NCI-H1436 (cell line): ENCODE results near the gene TMEM59L.

Experiments used
- DNase-seq: peaks from one replicate; lab custom pipeline; 2025; lab: John Stamatoyannopoulos, UW

Gene TMEM59L

GRCh38 chr19:18659281-18660050 lies 46.8 kb downstream of the TMEM59L start:
- no peak for DNase-seq

DNA sequence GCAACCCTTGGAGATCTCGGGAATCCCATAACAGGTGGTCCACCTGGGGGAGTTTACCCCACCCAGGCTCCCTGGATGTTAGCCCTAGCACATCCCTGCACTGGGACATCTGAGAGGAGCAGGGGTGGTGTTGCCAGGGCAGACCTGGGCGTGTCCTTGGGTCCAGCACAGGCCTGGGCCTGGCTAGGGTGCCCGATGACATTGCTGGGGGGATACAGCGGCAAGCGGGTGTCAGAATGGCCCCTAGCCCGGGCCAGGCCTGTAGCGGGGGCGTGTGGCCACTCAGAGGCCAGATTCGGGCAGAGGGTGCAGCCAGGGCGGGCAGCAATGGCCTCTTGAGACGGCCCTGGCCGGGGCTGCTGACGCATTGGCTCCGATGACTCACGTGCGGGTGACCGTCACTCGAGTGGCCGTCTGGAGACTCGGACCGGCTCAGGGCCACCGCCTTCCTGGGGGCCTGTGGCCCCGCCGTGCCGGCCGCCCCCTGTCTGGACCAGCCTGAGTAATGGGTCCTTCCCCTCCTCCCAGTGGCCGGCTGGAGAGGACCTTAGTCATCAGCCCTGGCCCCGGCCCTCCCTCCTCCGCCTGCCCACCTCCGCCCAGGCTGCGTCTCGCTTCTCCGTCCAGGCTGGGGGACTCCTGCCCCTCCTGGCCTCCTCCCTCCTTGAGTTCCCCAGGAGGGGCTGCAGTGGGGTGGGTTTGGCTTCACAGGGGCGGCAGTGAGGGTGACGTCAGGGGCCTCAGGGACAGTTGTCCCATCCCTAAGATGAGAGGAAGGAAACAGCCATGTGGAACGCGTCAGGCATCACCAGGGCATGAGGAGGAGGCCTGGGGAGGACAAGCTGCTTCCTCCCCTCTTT lies 47.6 kb downstream of the TMEM59L start:
- DNase-seq = no peak

- DNase-seq = no peak
Observed at GRCh38 chr19:18660939-18661670, 48.4 kb downstream of the TMEM59L start.

DNA sequence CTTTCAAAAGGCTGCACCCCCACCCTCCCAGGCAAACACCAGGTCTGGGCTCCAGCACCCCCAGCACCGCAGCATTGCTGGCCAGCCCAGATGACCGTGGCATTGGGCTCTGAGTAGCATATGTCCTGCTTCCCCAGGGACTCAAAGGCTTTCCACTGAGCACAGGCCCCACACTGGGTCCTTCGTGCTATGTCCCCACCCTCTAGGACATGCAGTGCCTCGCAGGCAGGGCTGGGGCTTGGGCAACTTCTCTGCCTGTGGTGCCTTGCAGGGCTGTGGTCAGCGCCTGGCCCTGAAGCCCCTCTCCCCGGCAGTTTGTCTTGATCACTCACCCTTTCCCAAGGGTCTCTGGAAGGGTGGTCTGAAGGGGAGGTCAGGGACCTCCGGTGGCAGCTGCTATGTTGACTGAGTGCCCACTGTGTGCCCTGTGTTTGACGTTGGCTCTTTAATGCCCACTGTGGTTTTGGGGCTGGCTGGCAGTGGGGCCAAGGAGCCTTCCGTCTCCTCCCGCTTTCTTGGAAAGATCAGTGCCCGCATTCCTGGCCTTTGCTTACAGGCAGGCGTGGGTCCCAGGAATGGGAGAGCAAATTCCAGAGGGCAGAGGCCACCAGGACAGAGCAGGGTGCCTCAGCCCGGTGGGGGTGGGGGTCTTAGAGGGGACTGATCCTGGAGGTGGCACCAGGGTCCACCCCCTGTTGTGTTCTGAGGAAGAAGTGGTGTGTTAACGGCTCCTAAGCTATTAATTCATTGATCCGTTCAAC lies 50.5 kb downstream of the TMEM59L start:
- no peak for DNase-seq

DNA sequence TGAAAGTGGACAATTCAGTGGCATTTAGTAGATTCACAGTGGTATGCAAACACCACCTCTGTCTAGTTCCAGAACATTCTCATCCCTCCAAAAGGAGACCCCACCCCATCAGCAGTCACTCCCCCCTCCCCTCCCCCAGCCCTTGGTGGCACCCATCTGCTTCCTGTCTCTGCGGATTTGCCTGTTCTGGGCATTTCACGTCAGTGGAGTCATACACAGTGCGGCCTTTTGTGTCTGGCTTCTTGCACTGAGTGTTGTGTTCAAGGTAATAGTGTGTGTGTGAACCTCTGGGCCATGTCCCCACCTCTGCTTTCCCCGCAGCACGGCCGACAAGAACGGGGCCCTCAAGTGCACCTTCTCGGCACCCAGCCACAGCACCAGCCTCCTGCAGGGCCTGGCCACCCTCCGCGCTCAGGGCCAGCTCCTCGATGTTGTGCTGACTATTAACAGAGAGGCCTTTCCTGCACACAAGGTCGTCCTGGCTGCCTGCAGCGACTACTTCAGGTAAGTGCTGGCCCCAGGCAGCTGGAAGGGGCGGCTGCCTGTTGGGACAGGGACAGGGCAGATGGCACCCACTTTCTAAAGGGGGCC lies 51.4 kb downstream of the TMEM59L start:
- no peak for DNase-seq

DNA sequence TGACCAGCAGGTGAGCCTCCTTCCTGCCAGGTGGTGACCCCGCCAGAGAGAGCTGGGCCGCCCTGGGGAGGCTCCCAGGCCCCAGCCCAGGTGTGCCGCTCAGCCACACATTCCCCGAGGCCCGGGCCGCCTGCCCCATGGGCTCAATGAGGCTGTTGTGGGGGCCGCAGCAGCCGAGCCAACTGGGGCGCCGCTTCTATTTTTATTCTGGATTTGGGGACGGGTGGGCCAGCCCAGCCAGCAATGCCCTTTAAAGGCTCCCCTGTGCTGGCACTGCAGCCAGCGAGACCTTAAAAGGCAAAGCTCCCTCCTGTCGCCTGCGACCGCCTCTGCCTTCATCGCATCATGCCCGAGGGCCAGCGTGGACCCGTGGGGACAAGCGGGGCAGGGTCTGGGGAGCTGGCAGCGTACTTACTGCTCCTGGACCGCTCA lies 53.1 kb downstream of the TMEM59L start:
- no peak for DNase-seq

DNA sequence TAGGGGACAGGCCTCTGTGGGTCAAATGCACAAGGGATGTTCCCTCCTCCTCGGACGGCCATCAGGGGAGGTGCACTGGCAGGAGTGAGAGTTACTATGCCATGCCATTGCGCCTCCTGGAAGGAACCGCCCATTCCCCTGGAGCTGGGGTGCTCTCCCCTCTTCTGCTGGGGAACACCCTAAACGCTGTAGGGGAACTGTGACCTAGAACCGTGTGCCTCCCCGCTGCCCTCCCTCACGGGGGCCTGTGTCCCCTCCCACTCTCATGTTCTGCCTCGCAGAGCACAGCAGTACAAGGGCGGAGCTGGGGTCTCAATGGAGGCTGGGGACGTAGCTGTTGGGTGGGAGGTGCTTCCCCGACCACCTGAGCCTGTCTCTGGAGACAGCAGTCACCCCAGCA lies 53.6 kb downstream of the TMEM59L start:
- no peak for DNase-seq

GRCh38 chr19:18666784-18667183 lies 54.1 kb downstream of the TMEM59L start:
- DNase-seq = no peak

DNA sequence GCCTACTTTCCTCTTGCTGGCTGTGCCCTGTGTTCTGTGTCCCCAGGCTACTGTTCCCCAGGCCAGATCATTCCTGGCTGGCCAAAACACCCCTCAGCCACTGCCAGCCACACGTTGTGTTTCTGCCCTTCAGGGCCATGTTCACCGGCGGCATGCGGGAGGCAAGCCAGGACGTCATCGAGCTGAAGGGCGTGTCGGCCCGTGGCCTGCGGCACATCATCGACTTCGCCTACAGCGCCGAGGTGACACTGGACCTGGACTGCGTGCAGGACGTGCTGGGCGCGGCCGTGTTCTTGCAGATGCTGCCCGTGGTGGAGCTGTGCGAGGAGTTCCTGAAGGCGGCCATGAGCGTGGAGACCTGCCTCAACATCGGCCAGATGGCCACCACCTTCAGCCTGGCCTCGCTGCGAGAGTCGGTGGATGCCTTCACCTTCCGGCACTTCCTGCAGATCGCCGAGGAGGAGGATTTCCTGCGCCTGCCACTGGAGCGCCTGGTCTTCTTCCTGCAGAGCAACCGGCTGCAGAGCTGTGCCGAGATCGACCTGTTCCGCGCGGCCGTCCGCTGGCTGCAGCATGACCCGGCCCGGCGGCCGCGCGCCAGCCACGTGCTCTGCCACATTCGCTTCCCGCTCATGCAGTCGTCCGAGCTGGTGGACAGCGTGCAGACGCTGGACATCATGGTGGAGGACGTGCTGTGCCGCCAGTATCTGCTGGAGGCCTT lies 55.0 kb downstream of the TMEM59L start:
- DNase-seq = no peak

- DNase-seq = no peak
Observed at GRCh38 chr19:18668252-18668631, 55.6 kb downstream of the TMEM59L start.

GRCh38 chr19:18668744-18669523 lies 56.3 kb downstream of the TMEM59L start:
- DNase-seq = no peak

GRCh38 chr19:18669524-18669817 lies 56.8 kb downstream of the TMEM59L start:
- DNase-seq = no peak

DNA sequence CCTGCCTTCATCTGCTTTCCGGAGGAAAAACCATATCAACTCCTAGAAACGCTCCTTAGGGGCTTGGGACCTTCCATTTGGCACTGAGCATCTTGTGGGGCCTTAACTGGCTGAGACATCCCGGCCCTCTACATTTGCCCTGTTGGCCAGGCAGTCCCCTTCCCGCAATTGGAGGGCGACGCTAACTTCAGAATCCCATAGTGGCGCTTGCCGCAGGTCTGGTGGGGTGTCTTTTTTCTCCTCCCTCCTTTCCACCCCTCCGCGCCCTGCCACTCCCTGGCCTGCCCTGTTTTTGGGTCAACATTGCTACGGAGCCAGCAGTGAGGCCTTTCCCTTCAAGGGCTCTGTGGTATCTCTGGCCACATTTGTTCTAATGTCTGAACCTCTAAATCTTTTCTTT lies 57.2 kb downstream of the TMEM59L start:
- DNase-seq = no peak

DNA sequence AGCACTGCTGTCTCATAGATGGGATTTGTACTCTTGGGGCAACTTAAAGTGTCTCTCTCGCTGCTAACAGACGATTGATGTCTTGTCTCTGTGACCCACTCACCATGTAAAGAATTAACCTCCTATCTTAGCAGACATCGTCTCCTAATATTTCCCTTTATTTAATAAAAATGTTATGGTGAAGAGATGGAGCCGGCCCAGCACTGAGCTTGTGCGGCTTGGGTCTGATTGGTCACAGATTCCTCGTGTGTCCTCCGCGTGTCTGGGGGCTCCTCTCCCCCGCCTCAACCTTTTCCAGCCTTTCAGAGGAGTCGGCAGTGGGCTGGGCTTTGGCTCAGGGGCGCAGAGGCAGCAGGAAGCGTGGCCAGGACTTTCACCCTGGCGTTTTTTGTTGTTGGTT lies 57.6 kb downstream of the TMEM59L start:
- no peak for DNase-seq
